Endothelial cell of umbilical vein (primary cell): Measurements from ENCODE around the gene TUBA4A. TPM values are rescaled to one million over a fixed set of nuclear protein-coding genes. Genes with fewer than 3 reads are reported as not detected.

Experiments
- BruUV-seq: library from RNA; stranded (reverse); fragments of 400-500 nt; replicated peaks from 2 replicates; lab custom pipeline; 2021; lab: Mats Ljungman, UMichigan
- CTCF ChIA-PET: fragments of 300-600, 350-600 bp; sonication (Branson Sonifier 250); formaldehyde crosslinking; loops from one replicate; lab custom pipeline; 2021; ENCODE audit warnings: antibody characterized with exemption, inconsistent platforms; lab: Charles Lee
- POLR2A ChIA-PET: fragments of 300-600, 350-600 bp; sonication (Branson Sonifier 250); formaldehyde crosslinking; loops from one replicate; lab custom pipeline; 2021; ENCODE audit warnings: antibody characterized with exemption, inconsistent platforms; lab: Charles Lee
- DNase-seq: peaks from one replicate; pipeline ENCODE4 v3.0.0-alpha.2; 2011; ENCODE audit warnings: low read depth, low spot score
- FAIRE-seq: peaks from 2 replicates; lab custom pipeline; 2011; peaks lifted over from hg19 to GRCh38; lab: Jason Lieb, UNC
- H2AFZ ChIP-seq: 2 replicates; pipeline ENCODE4 v1.6.0; 2012; ENCODE audit warnings: low read depth, low read length, control low read depth, inconsistent platforms
- H3K27ac ChIP-seq: 2 replicates; pipeline ENCODE4 v1.5.1; 2011; ENCODE audit warnings: low read depth, mild to moderate bottlenecking, control low read depth, low read length, moderate library complexity; ENCODE audit not compliant: insufficient read depth
- H3K27me3 ChIP-seq, 2 experiments: 2 replicates each; pipeline versions ENCODE4 v1.6.0 to v1.6.1; 2011; ENCODE audit warnings: low read length in 2 of 2, mixed read lengths in 1 of 2; ENCODE audit not compliant: control insufficient read depth in 2 of 2, insufficient read depth in 2 of 2
- H3K36me3 ChIP-seq, 2 experiments: 2 replicates in 1 of 2; 3 replicates in 1 of 2; pipeline ENCODE4 v1.5.1; 2011; ENCODE audit warnings: low read length in 2 of 2, mild to moderate bottlenecking in 1 of 2, moderate library complexity in 1 of 2; ENCODE audit not compliant: control insufficient read depth in 2 of 2, insufficient read depth in 2 of 2; ENCODE audit errors: extremely low read depth in 1 of 2
- H3K4me1 ChIP-seq: 3 replicates; pipeline ENCODE4 v1.5.1; 2011; ENCODE audit warnings: mild to moderate bottlenecking, low read length; ENCODE audit not compliant: control insufficient read depth, insufficient read depth; ENCODE audit errors: extremely low read depth
- H3K4me2 ChIP-seq: 2 replicates; pipeline ENCODE4 v1.6.1; 2011; ENCODE audit warnings: low read length, control low read depth, mixed read lengths; ENCODE audit not compliant: insufficient read depth
- H3K4me3 ChIP-seq, 3 experiments: fragments of 200-600 bp in 1 of 3; sonication (generic), shearing (Covaris generic) in 1 of 3; replicated peaks in 1 of 3; 2 replicates each; pipeline ENCODE4 v1.5.1; 2011 to 2016; ENCODE audit warnings: control low read depth in 3 of 3, low read length in 3 of 3, mild to moderate bottlenecking in 2 of 3, inconsistent platforms in 1 of 3, low read depth in 1 of 3, moderate library complexity in 1 of 3; ENCODE audit not compliant: insufficient read depth in 1 of 3
- H3K79me2 ChIP-seq: 2 replicates; pipeline ENCODE4 v1.6.0; 2012; ENCODE audit warnings: low read length, inconsistent platforms; ENCODE audit not compliant: control insufficient read depth, insufficient read depth
- H3K9ac ChIP-seq: replicated peaks from 2 replicates; pipeline ENCODE3; 2011; ENCODE audit warnings: low read length, control low read depth; ENCODE audit not compliant: insufficient read depth; ENCODE audit errors: extremely low read depth
- H3K9me1 ChIP-seq: replicated peaks from 3 replicates; pipeline ENCODE4 v1.6.0; 2011; ENCODE audit warnings: mild to moderate bottlenecking, low read length; ENCODE audit not compliant: control insufficient read depth, insufficient read depth; ENCODE audit errors: extremely low read depth
- H3K9me3 ChIP-seq: replicated peaks from 2 replicates; pipeline ENCODE4 v1.5.1; 2012; ENCODE audit warnings: low read length, inconsistent platforms; ENCODE audit not compliant: control insufficient read depth, insufficient read depth
- H4K20me1 ChIP-seq: replicated peaks from 2 replicates; pipeline ENCODE3; 2011; ENCODE audit warnings: mild to moderate bottlenecking, low read length; ENCODE audit not compliant: control insufficient read depth, insufficient read depth; ENCODE audit errors: extremely low read depth
- EZH2 ChIP-seq: IDR thresholded peaks from 2 replicates; pipeline ENCODE4 v1.6.1; 2012; ENCODE audit warnings: borderline replicate concordance, low read depth, mild to moderate bottlenecking, moderate library complexity, low read length, inconsistent platforms; ENCODE audit not compliant: severe bottlenecking
- FOS ChIP-seq: IDR thresholded peaks from 2 replicates; pipeline ENCODE4 v1.6.1; 2011; ENCODE audit warnings: mild to moderate bottlenecking, low read length, moderate library complexity, borderline replicate concordance; ENCODE audit not compliant: insufficient read depth
- GATA2 ChIP-seq: IDR thresholded peaks from 2 replicates; pipeline ENCODE4 v1.7.0; 2011; ENCODE audit warnings: low read depth, mild to moderate bottlenecking, moderate library complexity, mixed read lengths, low read length; ENCODE audit not compliant: insufficient read length, insufficient read depth
- JUN ChIP-seq: IDR thresholded peaks from 2 replicates; pipeline ENCODE4 v1.6.1; 2011; ENCODE audit warnings: borderline replicate concordance, low read depth; ENCODE audit not compliant: insufficient read length, insufficient read depth
- MYC ChIP-seq: IDR thresholded peaks from one replicate; pipeline ENCODE4 v1.6.1; 2011; ENCODE audit warnings: mild to moderate bottlenecking, low read depth, low read length
- POLR2A ChIP-seq: IDR thresholded peaks from 2 replicates; pipeline ENCODE4 v1.6.1; 2012; ENCODE audit warnings: low read depth, mild to moderate bottlenecking, control low read depth, low read length
- POLR2AphosphoS5 ChIP-seq: IDR thresholded peaks from 2 replicates; pipeline ENCODE4 v1.6.1; 2012; ENCODE audit warnings: low read depth, mild to moderate bottlenecking, control low read depth, low read length, moderate library complexity; ENCODE audit not compliant: insufficient read depth
- dilution Hi-C: fragments of 300-500 bp; cut with MboI; formaldehyde crosslinking; loops from one replicate; pipeline ENCODE4 v1.15.0; 2019; ENCODE audit warnings: low sequenced_read_pairs; ENCODE audit not compliant: extremely low pct_ligation_motif_present
- intact Hi-C: fragments of 100-400 bp; cut with micrococcal nuclease; formaldehyde crosslinking; loops from one replicate; pipeline ENCODE4 v1.10.0; 2022
- polyA plus RNA-seq, 4 experiments: library from polyadenylated mRNA; depleted of rRNA in 3 of 4; stranded (reverse) in 3 of 4; unstranded in 1 of 4; fragments of >200 nt; gene quantifications; 2 replicates each; pipeline versions ENCODE4 v1.2.1 to v1.2.3, GENCODE V29; 2011 to 2012; ENCODE audit warnings: missing spikeins in 1 of 4
- total RNA-seq: library from RNA; stranded (reverse); gene quantifications from 2 replicates; pipeline ENCODE4 v1.2.3, GENCODE V29; 2021
- TF ChIP-seq, protein P1 (sequence below): IDR thresholded peaks from 2 replicates; pipeline ENCODE4 v1.6.1; 2011; ENCODE audit not compliant: insufficient read depth, insufficient read length
- TF ChIP-seq, protein P2 (sequence below), 2 donors: IDR thresholded peaks; 1 replicate in 1 of 2; 2 replicates in 1 of 2; pipeline ENCODE4 v1.5.1; 2011; ENCODE audit warnings: low read length in 2 of 2, mild to moderate bottlenecking in 2 of 2, moderate library complexity in 2 of 2, control low read depth in 1 of 2, inconsistent platforms in 1 of 2, low read depth in 1 of 2; ENCODE audit not compliant: insufficient read depth in 1 of 2; ENCODE audit errors: extremely low read depth in 1 of 2

Gene TUBA4A
- total and polyA plus RNA-seq, 2 donors (not counting 3 experiments of a cell fraction or from before 2014, with no cell fraction given), result 16.5 to 24.8 TPM

DNA sequence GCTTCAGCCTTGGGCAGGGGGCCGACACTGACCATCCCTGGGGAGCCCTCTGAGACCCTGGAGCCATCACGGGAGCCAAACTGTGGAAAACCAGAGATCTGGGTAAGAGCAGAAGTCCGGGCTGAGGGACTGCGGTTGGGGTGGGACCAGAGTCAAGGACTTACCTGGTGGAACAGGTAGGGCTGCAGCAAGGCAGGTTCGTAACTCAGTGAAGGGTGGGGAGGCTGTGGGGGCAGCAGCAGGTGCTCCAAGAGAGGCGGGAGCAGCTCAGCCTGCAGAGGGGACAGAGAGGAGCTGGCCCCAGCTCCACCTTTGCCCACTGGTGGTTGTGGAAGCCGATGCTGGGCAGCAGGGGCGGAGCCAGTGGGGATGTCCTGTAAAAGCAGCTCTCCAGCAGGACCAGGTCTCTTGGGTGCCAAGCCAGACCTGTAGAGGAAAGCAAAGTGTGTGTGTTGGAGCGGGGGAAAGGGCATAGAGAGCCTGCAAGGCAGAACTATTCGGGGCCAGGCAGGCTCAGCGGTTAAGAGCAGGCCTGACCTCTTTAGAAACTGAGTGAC, 48.8 kb upstream of the TUBA4A start:
- CTCF ChIA-PET, result interaction anchor here (1.0 to 1.8 kb wide), 4 partner anchors 8 to 273 kb away, joined by 3 to 8 read pairs (median 4); no protein-coding TSS in a partner anchor
- POLR2A ChIA-PET, result no interaction called here
- Histone ChIP-seq H3K4me1 (no peaks in the 10 kb centered on the region), H4K20me1 (no peaks in the 10 kb centered on the region), H3K4me2 (no peak overlapping the region), H3K4me3 (no peak overlapping the region), H3K9ac (no peak overlapping the region), H3K79me2 (no peaks in the 10 kb centered on the region), H3K27ac (no peak overlapping the region), H3K36me3 (no peaks in the 10 kb centered on the region), H2AFZ (no peak overlapping the region), H3K27me3 (peaks cover 7 to 15% of the 10 kb centered on the region in 2 experiments), H3K9me1 (no peaks in the 10 kb centered on the region), H3K9me3 (no peaks in the 10 kb centered on the region)
- FAIRE-seq, result no peak
- no peak for DNase-seq
- intact Hi-C loops, result no loop called here
- dilution Hi-C loops, result no loop called here
- TF ChIP-seq, protein P1, sequence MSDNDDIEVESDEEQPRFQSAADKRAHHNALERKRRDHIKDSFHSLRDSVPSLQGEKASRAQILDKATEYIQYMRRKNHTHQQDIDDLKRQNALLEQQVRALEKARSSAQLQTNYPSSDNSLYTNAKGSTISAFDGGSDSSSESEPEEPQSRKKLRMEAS, result no peak
- TF ChIP-seq POLR2A (no peak), FOS (no peak), JUN (no peak), MYC (no peak), EZH2 (no peak), GATA2 (no peak), POLR2AphosphoS5 (no peak)
- TF ChIP-seq, protein P2, sequence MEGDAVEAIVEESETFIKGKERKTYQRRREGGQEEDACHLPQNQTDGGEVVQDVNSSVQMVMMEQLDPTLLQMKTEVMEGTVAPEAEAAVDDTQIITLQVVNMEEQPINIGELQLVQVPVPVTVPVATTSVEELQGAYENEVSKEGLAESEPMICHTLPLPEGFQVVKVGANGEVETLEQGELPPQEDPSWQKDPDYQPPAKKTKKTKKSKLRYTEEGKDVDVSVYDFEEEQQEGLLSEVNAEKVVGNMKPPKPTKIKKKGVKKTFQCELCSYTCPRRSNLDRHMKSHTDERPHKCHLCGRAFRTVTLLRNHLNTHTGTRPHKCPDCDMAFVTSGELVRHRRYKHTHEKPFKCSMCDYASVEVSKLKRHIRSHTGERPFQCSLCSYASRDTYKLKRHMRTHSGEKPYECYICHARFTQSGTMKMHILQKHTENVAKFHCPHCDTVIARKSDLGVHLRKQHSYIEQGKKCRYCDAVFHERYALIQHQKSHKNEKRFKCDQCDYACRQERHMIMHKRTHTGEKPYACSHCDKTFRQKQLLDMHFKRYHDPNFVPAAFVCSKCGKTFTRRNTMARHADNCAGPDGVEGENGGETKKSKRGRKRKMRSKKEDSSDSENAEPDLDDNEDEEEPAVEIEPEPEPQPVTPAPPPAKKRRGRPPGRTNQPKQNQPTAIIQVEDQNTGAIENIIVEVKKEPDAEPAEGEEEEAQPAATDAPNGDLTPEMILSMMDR (IDR thresholded peaks at IDR 0.05; ENCODE audit: extremely low read depth in 1 of 2, insufficient read depth in 1 of 2, low read depth in 1 of 2, low read length in 2 of 2), result no peak
- no TSS peak for BruUV-seq
